ENCODE measurements around the gene PBX1. TPM values are rescaled to one million over a fixed set of nuclear protein-coding genes. Genes with fewer than 3 reads are reported as not detected.
A peak's percentile ranks its signal among the peaks of the same experiment; 100 is the strongest.

PBX1 gene
- total RNA-seq, 4 donors from 2014 or later, result 14.4 to 34.6 (median 22.0) TPM

DNA sequence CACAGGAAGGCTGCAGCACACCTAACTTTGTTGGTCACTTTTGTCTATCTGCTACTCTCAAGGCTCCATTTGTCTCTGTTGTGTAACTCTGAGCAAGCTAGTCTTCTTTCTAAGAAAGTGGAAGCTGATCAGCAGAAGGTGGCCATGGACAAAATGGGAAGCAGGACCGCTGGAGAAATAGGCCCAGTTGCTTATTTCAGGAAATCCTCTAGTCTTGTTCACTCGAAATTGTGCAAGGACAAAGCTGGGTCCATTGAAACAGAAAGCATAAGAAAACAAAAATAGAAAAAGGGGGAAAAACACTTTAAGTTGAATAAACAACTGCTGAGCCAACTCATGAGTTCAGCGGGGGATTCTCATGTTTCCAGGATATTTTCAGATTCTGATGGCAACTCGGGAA lies 150.1 kb downstream of the PBX1 start:
- no peak overlapping the region for H3K27ac ChIP-seq
- 63% methylated on average over 4 of the region's 4 CpGs for WGBS
- no peaks in the 10 kb centered on the region for H3K9me3 ChIP-seq
- H3K27me3 ChIP-seq, result no peaks in the 10 kb centered on the region
- DNase-seq (ENCODE audit: low spot score in 2 of 2), result no peak
- TF ChIP-seq, protein P1, sequence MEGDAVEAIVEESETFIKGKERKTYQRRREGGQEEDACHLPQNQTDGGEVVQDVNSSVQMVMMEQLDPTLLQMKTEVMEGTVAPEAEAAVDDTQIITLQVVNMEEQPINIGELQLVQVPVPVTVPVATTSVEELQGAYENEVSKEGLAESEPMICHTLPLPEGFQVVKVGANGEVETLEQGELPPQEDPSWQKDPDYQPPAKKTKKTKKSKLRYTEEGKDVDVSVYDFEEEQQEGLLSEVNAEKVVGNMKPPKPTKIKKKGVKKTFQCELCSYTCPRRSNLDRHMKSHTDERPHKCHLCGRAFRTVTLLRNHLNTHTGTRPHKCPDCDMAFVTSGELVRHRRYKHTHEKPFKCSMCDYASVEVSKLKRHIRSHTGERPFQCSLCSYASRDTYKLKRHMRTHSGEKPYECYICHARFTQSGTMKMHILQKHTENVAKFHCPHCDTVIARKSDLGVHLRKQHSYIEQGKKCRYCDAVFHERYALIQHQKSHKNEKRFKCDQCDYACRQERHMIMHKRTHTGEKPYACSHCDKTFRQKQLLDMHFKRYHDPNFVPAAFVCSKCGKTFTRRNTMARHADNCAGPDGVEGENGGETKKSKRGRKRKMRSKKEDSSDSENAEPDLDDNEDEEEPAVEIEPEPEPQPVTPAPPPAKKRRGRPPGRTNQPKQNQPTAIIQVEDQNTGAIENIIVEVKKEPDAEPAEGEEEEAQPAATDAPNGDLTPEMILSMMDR (IDR thresholded peaks at IDR 0.05), result no peak
- no peak for TF ChIP-seq POLR2AphosphoS5 (IDR thresholded peaks at IDR 0.05)
- TF ChIP-seq EP300 (IDR thresholded peaks at IDR 0.05), result no peak
- TF ChIP-seq POLR2A (IDR thresholded peaks at IDR 0.05), result no peak
- no peak overlapping the region for H3K4me3 ChIP-seq
- no peaks in the 10 kb centered on the region for H3K36me3 ChIP-seq
- peaks cover 62% of the 10 kb centered on the region for H3K4me1 ChIP-seq

DNA sequence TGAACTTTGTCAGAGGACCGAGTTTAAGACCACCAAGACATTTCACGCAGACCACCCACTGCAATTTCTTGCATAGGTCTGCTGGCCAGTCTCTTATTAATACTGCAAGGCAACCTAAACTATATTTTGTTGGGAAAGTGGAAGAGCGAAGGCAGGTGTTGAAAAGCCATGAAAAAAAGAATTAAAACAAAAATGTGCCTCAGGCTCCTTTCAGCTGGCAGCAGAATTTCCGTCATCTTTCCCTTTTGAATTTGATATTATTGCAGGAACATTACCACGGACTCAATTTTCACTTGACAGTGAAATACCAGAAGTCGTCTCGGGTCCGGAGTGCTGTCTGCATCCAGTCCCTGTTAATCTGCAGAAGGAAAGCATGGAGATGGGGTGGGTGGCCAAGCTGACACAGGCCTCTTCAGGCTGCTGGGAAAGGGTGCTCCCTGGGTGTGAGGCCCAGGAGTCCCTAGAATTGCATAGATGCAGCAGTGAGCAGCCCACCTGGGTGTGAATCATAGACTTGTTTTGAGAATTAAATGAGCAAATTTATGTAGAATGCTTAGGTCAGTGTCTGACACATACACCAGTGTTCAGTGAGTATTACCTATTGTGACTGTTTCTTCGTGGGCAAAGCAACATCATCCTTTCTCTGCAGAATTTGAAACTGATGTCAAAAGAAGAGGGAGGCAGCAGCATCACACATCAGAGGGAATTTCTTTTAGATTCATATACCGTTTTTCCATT lies 150.7 kb downstream of the PBX1 start:
- no peak for TF ChIP-seq EP300 (IDR thresholded peaks at IDR 0.05)
- no peak for TF ChIP-seq POLR2A (IDR thresholded peaks at IDR 0.05)
- TF ChIP-seq POLR2AphosphoS5 (IDR thresholded peaks at IDR 0.05), result no peak
- TF ChIP-seq, protein P1 (IDR thresholded peaks at IDR 0.05), result no peak
- H3K4me1 ChIP-seq, result peaks cover 68% of the 10 kb centered on the region
- no peak overlapping the region for H3K4me3 ChIP-seq
- no peaks in the 10 kb centered on the region for H3K27me3 ChIP-seq
- H3K36me3 ChIP-seq, result no peaks in the 10 kb centered on the region
- no peaks in the 10 kb centered on the region for H3K9me3 ChIP-seq
- no peak overlapping the region for H3K27ac ChIP-seq
- DNase-seq (ENCODE audit: low spot score in 2 of 2), result no peak
- WGBS, result 70% methylated on average over 10 of the region's 10 CpGs

DNA sequence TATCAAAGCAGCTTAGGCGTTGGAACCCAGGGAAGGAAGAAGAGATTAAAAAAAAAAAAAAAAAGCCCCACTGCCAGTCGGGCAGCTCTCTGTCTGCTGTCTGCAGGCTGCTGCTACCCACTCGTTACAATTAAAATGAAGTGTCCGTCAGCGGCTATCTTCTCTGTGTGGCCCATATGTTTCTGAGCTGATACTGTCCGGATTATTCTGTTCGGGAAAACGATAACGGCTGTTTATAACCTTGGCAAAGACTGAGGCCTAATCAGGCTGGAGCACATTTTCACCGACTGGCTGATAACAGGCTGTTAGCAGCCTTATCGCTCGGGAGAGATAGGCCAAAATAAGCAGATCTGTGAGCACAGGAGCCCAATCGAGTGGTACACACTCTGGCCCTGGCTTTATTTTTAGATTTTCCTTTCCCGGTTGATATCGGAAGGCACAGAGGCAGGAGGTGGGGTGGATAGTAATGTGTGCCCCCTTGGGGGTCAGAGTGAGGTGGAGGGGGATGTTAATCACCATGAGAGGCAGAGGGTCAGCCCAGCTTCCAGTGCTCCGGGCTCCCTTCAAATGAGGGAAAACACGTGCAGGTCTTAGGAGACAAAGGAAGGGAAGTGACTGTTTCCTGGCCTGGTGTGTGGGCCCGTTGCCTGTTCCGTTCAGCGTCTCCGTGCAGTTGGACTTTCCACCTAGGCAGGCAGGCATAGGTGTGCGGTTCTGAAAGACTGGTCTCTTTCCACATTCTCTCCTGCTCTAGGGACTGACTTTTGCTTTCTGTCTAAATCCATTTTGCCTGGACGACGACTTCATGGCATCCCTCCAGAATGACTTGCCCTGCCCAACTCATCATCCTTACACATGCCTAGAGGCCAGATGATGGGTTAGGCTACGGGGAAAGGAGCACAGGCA lies 153.4 kb downstream of the PBX1 start:
- peaks cover 62% of the 10 kb centered on the region for H3K4me1 ChIP-seq
- TF ChIP-seq POLR2AphosphoS5 (IDR thresholded peaks at IDR 0.05) (no peak), EP300 (IDR thresholded peaks at IDR 0.05) (no peak), POLR2A (IDR thresholded peaks at IDR 0.05) (no peak)
- TF ChIP-seq, protein P1 (IDR thresholded peaks at IDR 0.05), result no peak
- no peaks in the 10 kb centered on the region for H3K36me3 ChIP-seq
- H3K27ac ChIP-seq, result peak overlapping the region; percentile 57
- WGBS, result 43% methylated on average over 25 of the region's 25 CpGs
- no peaks in the 10 kb centered on the region for H3K27me3 ChIP-seq
- no peaks in the 10 kb centered on the region for H3K9me3 ChIP-seq
- no peak overlapping the region for H3K4me3 ChIP-seq
- DNase-seq (ENCODE audit: low spot score in 2 of 2), result no peak

DNA sequence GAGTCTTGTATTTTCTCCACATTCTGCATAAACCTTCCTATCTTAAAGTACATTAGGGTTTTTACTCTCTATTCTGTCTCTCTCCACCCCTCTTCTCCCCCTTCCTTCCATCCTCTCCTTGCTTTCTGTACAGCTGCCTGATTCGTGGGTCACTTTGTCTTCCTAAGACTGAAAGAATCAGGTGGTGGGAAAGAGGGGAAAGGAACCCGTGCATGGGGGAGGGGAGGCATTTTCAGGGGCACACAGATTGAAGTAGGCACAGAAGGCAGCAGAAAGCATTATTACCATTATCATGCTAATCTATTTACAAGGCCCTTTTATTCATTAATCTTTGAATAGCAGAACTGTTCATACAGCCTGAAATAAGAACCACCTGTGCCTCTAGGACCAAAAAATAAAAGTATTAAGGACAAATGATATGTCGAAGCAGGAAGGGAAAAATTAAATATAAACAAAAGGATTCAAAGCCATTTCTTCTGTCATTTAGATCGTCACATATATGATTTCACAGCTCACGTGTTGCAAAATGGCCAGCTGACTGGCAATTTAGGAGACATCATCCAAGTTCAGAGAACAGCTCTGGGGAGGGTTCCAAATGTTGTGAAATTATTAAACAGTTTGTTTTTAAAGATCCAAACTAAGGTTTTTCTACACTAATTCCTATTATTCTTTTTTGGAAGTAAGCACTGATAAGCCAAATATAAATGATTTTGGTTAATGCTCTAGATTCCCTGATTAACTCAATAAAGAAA lies 154.6 kb downstream of the PBX1 start:
- 56% methylated on average over 5 of the region's 5 CpGs for WGBS
- Histone ChIP-seq H3K36me3 (no peaks in the 10 kb centered on the region), H3K27me3 (no peaks in the 10 kb centered on the region), H3K4me1 (peaks cover 61% of the 10 kb centered on the region), H3K9me3 (no peaks in the 10 kb centered on the region), H3K4me3 (no peak overlapping the region), H3K27ac (peak overlapping the region; percentile 57)
- DNase-seq (ENCODE audit: low spot score in 2 of 2), result no peak
- TF ChIP-seq POLR2A (IDR thresholded peaks at IDR 0.05), result no peak

DNA sequence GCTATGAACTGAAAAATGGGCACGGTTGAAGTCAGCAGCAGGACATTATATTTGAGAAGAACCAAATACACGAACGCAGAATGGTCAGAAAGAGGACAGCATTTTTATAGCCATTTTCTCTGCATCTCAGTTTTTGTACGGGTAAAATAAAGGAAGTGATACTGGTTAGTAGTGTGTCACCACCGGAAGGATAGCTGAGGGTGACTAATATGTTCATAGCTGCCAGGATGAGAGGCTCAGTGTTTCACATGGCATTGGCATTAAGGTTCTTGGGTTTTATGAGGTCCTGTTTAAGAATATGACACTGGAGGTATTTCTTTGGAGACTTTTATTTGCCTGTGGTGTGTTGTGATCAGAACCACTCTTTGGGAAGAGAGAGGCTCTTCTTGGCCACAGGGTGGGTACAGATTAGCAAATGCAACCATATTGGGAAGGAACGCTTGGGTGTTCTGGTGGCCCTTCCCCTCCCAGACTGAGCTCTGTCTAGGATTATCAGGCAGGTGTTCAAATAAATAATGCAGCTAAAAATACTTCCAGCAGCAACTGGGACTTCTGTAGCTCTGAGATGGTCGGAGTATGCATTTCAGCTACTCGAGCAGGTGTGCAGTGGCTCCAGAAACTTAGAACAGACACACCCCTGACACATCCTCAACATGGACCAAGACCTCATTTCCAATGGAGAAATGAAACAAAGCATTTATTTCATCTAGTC lies 158.2 kb downstream of the PBX1 start:
- Histone ChIP-seq H3K27me3 (no peaks in the 10 kb centered on the region), H3K4me1 (peaks cover 70% of the 10 kb centered on the region), H3K9me3 (no peaks in the 10 kb centered on the region), H3K27ac (peak overlapping the region; percentile 34), H3K4me3 (no peak overlapping the region), H3K36me3 (no peaks in the 10 kb centered on the region)
- DNase-seq (ENCODE audit: low spot score in 2 of 2), result no peak
- 77% methylated on average over 8 of the region's 8 CpGs for WGBS
- TF ChIP-seq, protein P1 (IDR thresholded peaks at IDR 0.05), result no peak
- TF ChIP-seq EP300 (IDR thresholded peaks at IDR 0.05) (no peak), POLR2AphosphoS5 (IDR thresholded peaks at IDR 0.05) (no peak), POLR2A (IDR thresholded peaks at IDR 0.05) (no peak)
